Activated CD4-positive, alpha-beta memory T cell treated with anti-CD3 and anti-CD28 coated beads for 36 hours (primary cell): ENCODE results near the gene ARPC1B. TPM values are rescaled to one million over a fixed set of nuclear protein-coding genes. Genes with fewer than 3 reads are reported as not detected.

Experiments
- CTCF ChIA-PET: fragments of 350-600 bp; sonication (Branson Sonifier 250); formaldehyde crosslinking; loops from one replicate; lab custom pipeline; 2021; ENCODE audit warnings: antibody characterized with exemption, inconsistent platforms; lab: Charles Lee
- POLR2A ChIA-PET: fragments of 350-600 bp; sonication (Branson Sonifier 250); formaldehyde crosslinking; loops from one replicate; lab custom pipeline; 2021; ENCODE audit warnings: antibody characterized with exemption; lab: Charles Lee
- DNase-seq: peaks from one replicate; pipeline ENCODE4 v3.0.0-alpha.2; 2020
- H3K27ac Mint-ChIP-seq: one replicate; pipeline ENCODE4 v1.8.0; 2021; ENCODE audit warnings: mixed read lengths
- H3K27me3 Mint-ChIP-seq: one replicate; pipeline ENCODE4 v1.8.0; 2021; ENCODE audit warnings: mixed read lengths
- H3K36me3 Mint-ChIP-seq: one replicate; pipeline ENCODE4 v1.8.0; 2021; ENCODE audit warnings: mixed read lengths
- H3K4me1 Mint-ChIP-seq: one replicate; pipeline ENCODE4 v1.8.0; 2021; ENCODE audit warnings: low read depth, mixed read lengths
- H3K4me3 Mint-ChIP-seq: one replicate; pipeline ENCODE4 v1.8.0; 2021; ENCODE audit warnings: mild to moderate bottlenecking, mixed read lengths
- H3K9me3 Mint-ChIP-seq: one replicate; pipeline ENCODE4 v1.8.0; 2021; ENCODE audit warnings: mixed read lengths
- intact Hi-C: fragments of 100-400 bp; cut with micrococcal nuclease; formaldehyde crosslinking; loops from one replicate; pipeline ENCODE4 v1.15.1; 2023
- total RNA-seq, 2 experiments: library from RNA; stranded (reverse); gene quantifications; one replicate each; pipeline ENCODE4 v1.2.3, GENCODE V29; 2021

ARPC1B gene
- total RNA-seq, 2 experiments from 2014 or later = 432 to 435 TPM

GRCh38 chr7:99438573-99439480 lies 64.3 kb downstream of the ARPC1B start, which contains the start of the genes CPSF4 and PTCD1:
TSS of gene CPSF4 (plus strand) at chr7:99438943. CDS start at chr7:99439083, 140 bp downstream.
TSS of gene PTCD1 (minus strand) at chr7:99438798. CDS start at chr7:99435242, 3,556 bp downstream.
- Mint-ChIP-seq H3K9me3 (no peaks in the 10 kb centered on the region), H3K4me1 (peaks cover 35% of the 10 kb centered on the region), H3K36me3 (peaks cover 18% of the 10 kb centered on the region), H3K4me3 (peak within 1 kb of the TSS; percentile 99), H3K27me3 (no peaks in the 10 kb centered on the region), H3K27ac (peak within 1 kb of the TSS; percentile 95)
- DNase-seq = peak; percentile 96
- intact Hi-C loops = loop anchor here (1.0 to 2.0 kb wide), 4 partner anchors 31 to 66 kb away; partner anchors contain the start of genes BUD31, PDAP1, ZKSCAN5 and ZNF789
- POLR2A ChIA-PET = interaction anchor here (0.5 to 2.0 kb wide), 5 partner anchors 15 to 119 kb away, joined by 3 to 7 read pairs (median 4); partner anchors contain the start of genes BUD31, PDAP1 and ZNF655
- CTCF ChIA-PET = interaction anchor here (0.7 to 1.0 kb wide), 2 partner anchors 62 to 610 kb away, joined by 3 to 4 read pairs; no protein-coding TSS in a partner anchor

DNA sequence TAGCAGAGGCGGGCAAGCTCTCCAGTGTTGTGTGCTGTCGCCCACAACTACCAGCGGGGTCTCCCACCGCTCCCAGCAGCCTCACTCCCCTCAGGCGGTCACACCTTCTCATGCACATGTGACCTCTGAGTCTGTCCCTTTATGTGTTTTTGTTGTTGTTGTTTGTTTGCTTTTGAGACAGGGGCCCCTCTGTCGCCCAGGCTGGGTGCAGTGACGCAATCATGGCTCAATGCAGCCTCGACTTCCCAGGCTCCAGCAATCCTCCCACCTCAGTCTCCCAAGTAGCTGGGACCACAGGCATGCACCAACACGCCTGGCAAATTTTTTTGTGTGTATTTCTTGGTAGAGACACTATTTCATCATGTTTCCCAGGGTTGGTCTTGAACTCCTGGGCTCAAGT lies 65.7 kb downstream of the ARPC1B start:
- Mint-ChIP-seq H3K27me3 (no peaks in the 10 kb centered on the region), H3K4me1 (peaks cover 35% of the 10 kb centered on the region), H3K9me3 (no peaks in the 10 kb centered on the region), H3K36me3 (peaks cover 20% of the 10 kb centered on the region), H3K27ac (no peak overlapping the region), H3K4me3 (peak overlapping the region; percentile 99)
- ChIA-PET CTCF (no interaction called here), POLR2A (no interaction called here)
- intact Hi-C loops = no loop called here
- no peak for DNase-seq

Other genes starting within 250 kb of the ARPC1B start
- gene SMURF1, start 230.6 kb upstream of the ARPC1B start, total RNA-seq = 10 to 100 TPM; 14.0 to 16.2 TPM
- gene KPNA7, start 166.6 kb upstream of the ARPC1B start, total RNA-seq = not detected
- not detected for gene MYH16, start 101.9 kb upstream of the ARPC1B start, total RNA-seq
- gene ARPC1A, start 48.8 kb upstream of the ARPC1B start, total RNA-seq = 10 to 100 TPM; 66.9 to 70.0 TPM
- 100 to 1,000 TPM; 149 to 162 TPM for gene PDAP1, start 33.9 kb downstream of the ARPC1B start, total RNA-seq
- 100 to 1,000 TPM; 143 to 149 TPM for gene BUD31, start 34.2 kb downstream of the ARPC1B start, total RNA-seq
- gene PTCD1, start 64.1 kb downstream of the ARPC1B start, total RNA-seq = 1 to 10 TPM; 7.4 TPM
- 10 to 100 TPM; 57.7 to 60.3 TPM for gene CPSF4, start 64.2 kb downstream of the ARPC1B start, total RNA-seq
- gene ATP5MF, start 91.4 kb downstream of the ARPC1B start, total RNA-seq = 100 to 1,000 TPM; 366 to 374 TPM
- gene ZNF789, start 98.2 kb downstream of the ARPC1B start, total RNA-seq = 10 to 100 TPM; 14.2 to 15.6 TPM
- gene ZNF394, start 125.6 kb downstream of the ARPC1B start, total RNA-seq = 10 to 100 TPM; 26.2 to 27.7 TPM
- 1 to 10 TPM; 7.6 to 7.7 TPM for gene ZKSCAN5, start 129.9 kb downstream of the ARPC1B start, total RNA-seq
- 1 to 10 TPM; 4.0 to 4.8 TPM for gene FAM200A, start 177.4 kb downstream of the ARPC1B start, total RNA-seq
- gene ZNF655, start 183.9 kb downstream of the ARPC1B start, total RNA-seq = 10 to 100 TPM; 47.9 to 49.8 TPM
- gene TMEM225B, start 223.5 kb downstream of the ARPC1B start, total RNA-seq = 1 to 10 TPM in 1 of 2 experiments, under 1 TPM in 1; 0.87 to 1.2 TPM
- 10 to 100 TPM; 15.9 to 20.3 TPM for gene ZSCAN25, start 242.2 kb downstream of the ARPC1B start, total RNA-seq